ENCODE results near the gene ERF. TPM values are rescaled to one million over a fixed set of nuclear protein-coding genes. Genes with fewer than 3 reads are reported as not detected.

The ERF gene
- total and polyA plus RNA-seq, 10 donors: 13.5 to 73.1 (median 48.0) TPM

DNA sequence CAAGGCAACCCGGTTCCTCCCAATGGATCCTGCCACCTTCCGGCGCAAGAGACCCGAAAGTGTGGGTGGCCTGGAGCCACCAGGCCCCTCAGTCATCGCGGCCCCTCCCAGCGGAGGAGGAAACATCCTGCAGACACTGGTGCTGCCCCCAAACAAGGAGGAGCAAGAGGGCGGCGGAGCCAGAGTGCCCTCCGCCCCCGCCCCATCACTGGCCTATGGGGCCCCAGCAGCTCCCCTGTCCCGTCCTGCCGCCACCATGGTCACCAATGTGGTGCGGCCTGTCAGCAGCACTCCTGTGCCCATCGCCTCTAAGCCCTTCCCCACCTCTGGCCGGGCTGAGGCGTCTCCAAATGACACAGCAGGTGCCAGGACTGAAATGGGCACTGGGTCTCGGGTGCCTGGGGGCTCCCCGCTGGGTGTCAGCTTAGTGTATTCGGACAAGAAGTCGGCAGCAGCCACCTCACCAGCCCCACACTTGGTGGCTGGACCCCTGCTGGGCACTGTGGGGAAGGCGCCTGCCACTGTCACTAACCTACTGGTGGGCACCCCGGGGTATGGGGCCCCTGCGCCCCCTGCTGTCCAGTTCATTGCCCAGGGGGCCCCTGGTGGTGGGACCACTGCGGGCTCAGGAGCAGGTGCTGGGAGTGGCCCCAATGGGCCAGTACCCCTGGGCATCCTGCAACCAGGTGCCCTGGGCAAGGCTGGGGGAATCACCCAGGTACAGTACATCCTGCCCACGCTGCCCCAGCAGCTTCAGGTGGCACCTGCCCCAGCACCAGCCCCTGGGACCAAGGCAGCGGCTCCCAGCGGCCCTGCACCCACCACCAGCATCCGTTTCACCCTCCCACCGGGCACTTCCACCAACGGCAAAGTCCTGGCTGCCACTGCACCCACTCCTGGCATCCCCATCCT is 35.9 kb upstream of the ERF start:
- Histone ChIP-seq H3K9me3 (no peaks in the 10 kb centered on the region), H3K27ac (peak overlapping the region in 3 of 8 donors; percentile 11 to 18 (median 16)), H3K4me1 (peaks cover 5 to 53% (median 15%) of the 10 kb centered on the region in 6 donors), H3K27me3 (replicated peaks in 1 of 7) (no peaks in the 10 kb centered on the region), H3K4me3 (no peak overlapping the region), H3K36me3 (peaks cover 0 to 94% (median 84%) of the 10 kb centered on the region in 6 donors)
- 76 to 88% (median 86%) methylated on average over 11 to 31 of the region's 31 CpGs for WGBS, 5 donors
- intact Hi-C loops (cut with DNase I; ENCODE audit: low total_unique reads): no loop called here
- DNase-seq: peak; percentile 84
- TF ChIP-seq POLR2A (IDR thresholded peaks at IDR 0.05) (no peak), POLR2AphosphoS5 (IDR thresholded peaks at IDR 0.05) (peak; percentile 17 to 58 (median 20))
- TF ChIP-seq, protein P1, sequence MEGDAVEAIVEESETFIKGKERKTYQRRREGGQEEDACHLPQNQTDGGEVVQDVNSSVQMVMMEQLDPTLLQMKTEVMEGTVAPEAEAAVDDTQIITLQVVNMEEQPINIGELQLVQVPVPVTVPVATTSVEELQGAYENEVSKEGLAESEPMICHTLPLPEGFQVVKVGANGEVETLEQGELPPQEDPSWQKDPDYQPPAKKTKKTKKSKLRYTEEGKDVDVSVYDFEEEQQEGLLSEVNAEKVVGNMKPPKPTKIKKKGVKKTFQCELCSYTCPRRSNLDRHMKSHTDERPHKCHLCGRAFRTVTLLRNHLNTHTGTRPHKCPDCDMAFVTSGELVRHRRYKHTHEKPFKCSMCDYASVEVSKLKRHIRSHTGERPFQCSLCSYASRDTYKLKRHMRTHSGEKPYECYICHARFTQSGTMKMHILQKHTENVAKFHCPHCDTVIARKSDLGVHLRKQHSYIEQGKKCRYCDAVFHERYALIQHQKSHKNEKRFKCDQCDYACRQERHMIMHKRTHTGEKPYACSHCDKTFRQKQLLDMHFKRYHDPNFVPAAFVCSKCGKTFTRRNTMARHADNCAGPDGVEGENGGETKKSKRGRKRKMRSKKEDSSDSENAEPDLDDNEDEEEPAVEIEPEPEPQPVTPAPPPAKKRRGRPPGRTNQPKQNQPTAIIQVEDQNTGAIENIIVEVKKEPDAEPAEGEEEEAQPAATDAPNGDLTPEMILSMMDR (IDR thresholded peaks at IDR 0.05 in 8 of 11, conservative IDR thresholded peaks at IDR 0.05 in 3 of 11): peak in 10 of 11 experiments; percentile 34 to 76 (median 58)

DNA sequence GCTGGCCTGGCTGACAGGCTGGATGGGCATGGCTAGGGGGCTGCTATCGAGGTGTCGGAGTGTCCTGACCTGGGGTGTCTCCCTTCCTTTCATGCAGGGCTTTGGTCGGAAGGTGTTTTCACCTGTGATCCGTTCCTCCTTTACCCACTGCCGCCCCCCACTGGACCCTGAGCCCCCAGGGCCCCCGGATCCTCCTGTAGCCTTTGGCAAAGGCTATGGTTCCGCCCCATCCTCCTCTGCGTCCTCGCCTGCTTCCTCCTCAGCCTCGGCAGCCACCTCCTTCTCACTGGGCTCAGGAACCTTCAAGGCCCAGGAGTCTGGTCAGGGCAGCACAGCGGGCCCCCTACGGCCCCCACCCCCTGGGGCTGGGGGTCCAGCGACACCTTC is 35.2 kb upstream of the ERF start:
- Histone ChIP-seq H3K27me3 (replicated peaks in 1 of 7) (no peaks in the 10 kb centered on the region), H3K4me3 (no peak overlapping the region), H3K36me3 (peaks cover 0 to 88% (median 83%) of the 10 kb centered on the region in 6 donors), H3K4me1 (peaks cover 12 to 56% (median 19%) of the 10 kb centered on the region in 6 donors), H3K9me3 (no peaks in the 10 kb centered on the region), H3K27ac (no peak overlapping the region)
- intact Hi-C loops (cut with DNase I; ENCODE audit: low total_unique reads): no loop called here
- TF ChIP-seq POLR2AphosphoS5 (IDR thresholded peaks at IDR 0.05) (no peak), POLR2A (IDR thresholded peaks at IDR 0.05) (no peak)
- TF ChIP-seq, protein P1 (IDR thresholded peaks at IDR 0.05 in 8 of 11, conservative IDR thresholded peaks at IDR 0.05 in 3 of 11): no peak
- 82 to 92% (median 88%) methylated on average over 13 of the region's 13 CpGs for WGBS, 5 donors
- DNase-seq: no peak

DNA sequence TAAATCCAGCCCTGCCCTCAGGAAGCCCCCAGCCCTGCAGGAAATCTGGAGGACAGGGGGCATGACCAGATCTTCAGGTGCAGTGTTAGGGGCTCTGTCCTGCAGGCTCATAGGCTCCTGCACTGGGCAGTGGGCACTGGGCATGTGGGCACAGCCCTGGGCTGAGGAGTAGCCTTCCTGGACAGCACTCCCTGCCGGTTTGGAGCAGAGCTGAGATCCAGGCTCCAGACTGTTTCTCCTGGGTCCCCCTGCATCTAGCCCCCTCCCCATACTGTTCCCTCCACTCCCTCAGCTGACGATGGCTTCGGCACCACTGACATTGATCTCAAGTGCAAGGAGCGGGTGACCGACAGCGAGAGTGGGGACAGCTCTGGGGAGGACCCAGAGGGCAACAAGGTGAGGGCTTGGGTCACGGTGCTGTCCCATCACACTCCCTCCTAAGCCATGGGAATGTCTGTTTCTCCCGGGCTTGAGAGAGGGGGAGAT is 34.7 kb upstream of the ERF start:
- TF ChIP-seq POLR2A (IDR thresholded peaks at IDR 0.05): no peak
- no peak for TF ChIP-seq POLR2AphosphoS5 (IDR thresholded peaks at IDR 0.05)
- TF ChIP-seq, protein P1 (IDR thresholded peaks at IDR 0.05 in 8 of 11, conservative IDR thresholded peaks at IDR 0.05 in 3 of 11): no peak
- no peaks in the 10 kb centered on the region for H3K27me3 ChIP-seq (replicated peaks in 1 of 7)
- H3K9me3 ChIP-seq: no peaks in the 10 kb centered on the region
- WGBS, 5 donors: 84 to 97% (median 93%) methylated on average over 7 to 8 of the region's 8 CpGs
- intact Hi-C loops (cut with DNase I; ENCODE audit: low total_unique reads): loop anchor here (5.0 kb wide), 1 partner anchor 157 kb away; the partner anchor contains the start of gene POU2F2
- peaks cover 13 to 61% (median 25%) of the 10 kb centered on the region in 6 donors for H3K4me1 ChIP-seq
- peaks cover 0 to 82% (median 79%) of the 10 kb centered on the region in 6 donors for H3K36me3 ChIP-seq
- no peak overlapping the region for H3K27ac ChIP-seq
- no peak for DNase-seq
- no peak overlapping the region for H3K4me3 ChIP-seq

All from spleen (tissue), 11 donors.